ENCODE data around the gene KRT71. TPM values are rescaled to one million over a fixed set of nuclear protein-coding genes. Genes with fewer than 3 reads are reported as not detected.

Gene KRT71
- total RNA-seq, 1 experiment from 2014 or later = not detected

DNA sequence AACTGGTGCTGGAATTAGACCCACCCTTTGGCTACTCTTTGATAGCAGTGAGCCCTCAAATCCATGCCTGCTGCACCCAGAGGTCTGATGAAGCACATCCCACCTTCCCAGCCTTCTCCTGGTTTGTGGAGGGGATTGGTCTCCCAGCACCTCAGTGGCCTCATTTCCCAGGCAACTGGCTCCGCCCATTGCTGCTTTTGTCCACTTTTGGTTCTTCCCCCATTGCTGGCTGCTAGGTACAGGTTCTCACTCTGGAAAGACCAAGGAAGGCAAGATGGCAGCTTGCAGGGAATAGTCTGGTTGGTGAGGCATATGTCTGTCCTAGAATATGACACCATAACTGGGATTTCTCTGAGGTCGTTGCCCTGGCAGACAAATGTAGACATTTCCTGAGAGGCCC is 22.6 kb downstream of the KRT71 start:
- no peak for DNase-seq (ENCODE audit: low read depth, low spot score)
- CTCF ChIA-PET = no interaction called here

DNA sequence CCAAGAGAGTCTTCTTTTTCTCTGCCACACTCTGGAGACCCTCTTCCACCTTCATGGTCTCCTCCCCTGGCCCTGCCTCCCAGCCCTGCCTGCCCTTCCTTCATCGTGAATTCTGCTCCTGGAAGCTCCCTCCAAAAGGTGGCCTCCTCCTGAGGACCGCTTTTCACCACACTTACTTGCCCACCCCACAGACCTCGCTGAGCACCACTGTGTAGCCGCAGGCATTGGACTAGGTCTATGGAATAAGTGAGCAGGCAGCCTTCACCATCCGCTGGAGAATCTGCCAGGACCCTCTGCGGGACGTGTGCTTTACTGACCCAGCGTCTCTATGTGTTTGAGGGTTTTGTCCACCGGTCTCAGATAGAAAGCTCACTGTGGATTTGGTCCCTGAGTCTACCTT is 23.1 kb downstream of the KRT71 start:
- Histone ChIP-seq H3K9me3 (ENCODE audit: control insufficient read depth, insufficient read depth, low read depth, low read length) (no peaks in the 10 kb centered on the region), H3K36me3 (ENCODE audit: control insufficient read depth, insufficient read depth, low read length) (no peaks in the 10 kb centered on the region), H3K4me1 (ENCODE audit: control insufficient read depth, insufficient read depth, low read length) (no peaks in the 10 kb centered on the region), H3K27ac (ENCODE audit: low read length) (no peak overlapping the region), H3K27me3 (ENCODE audit: control insufficient read depth, insufficient read depth, low read length) (no peaks in the 10 kb centered on the region), H3K4me3 (ENCODE audit: low read depth in 2 of 2, low read length in 2 of 2) (no peak overlapping the region)
- ATAC-seq (no peak), DNase-seq (ENCODE audit: low read depth, low spot score) (no peak)
- POLR2A ChIA-PET = no interaction called here
- BruUV-seq (replicated peaks) = no TSS peak
- in situ Hi-C loops (cut with HindIII; ENCODE audit: low pct_unique_long_range_greater_than_20kb, low sequenced_read_pairs) (no loop called here), intact Hi-C loops (cut with micrococcal nuclease; ENCODE audit: unreplicated experiment) (no loop called here)
- CTCF ChIA-PET = no interaction called here
- TF ChIP-seq POLR2AphosphoS5 (IDR thresholded peaks at IDR 0.05; ENCODE audit: low read depth, low read length) = no peak
- TF ChIP-seq TCF7L2 (IDR thresholded peaks at IDR 0.05; ENCODE audit: low read depth, low read length) = no peak
- no peak for TF ChIP-seq SIN3A (IDR thresholded peaks at IDR 0.05; ENCODE audit: borderline replicate concordance, insufficient read depth, low read depth, low read length)
- TF ChIP-seq, protein P1, sequence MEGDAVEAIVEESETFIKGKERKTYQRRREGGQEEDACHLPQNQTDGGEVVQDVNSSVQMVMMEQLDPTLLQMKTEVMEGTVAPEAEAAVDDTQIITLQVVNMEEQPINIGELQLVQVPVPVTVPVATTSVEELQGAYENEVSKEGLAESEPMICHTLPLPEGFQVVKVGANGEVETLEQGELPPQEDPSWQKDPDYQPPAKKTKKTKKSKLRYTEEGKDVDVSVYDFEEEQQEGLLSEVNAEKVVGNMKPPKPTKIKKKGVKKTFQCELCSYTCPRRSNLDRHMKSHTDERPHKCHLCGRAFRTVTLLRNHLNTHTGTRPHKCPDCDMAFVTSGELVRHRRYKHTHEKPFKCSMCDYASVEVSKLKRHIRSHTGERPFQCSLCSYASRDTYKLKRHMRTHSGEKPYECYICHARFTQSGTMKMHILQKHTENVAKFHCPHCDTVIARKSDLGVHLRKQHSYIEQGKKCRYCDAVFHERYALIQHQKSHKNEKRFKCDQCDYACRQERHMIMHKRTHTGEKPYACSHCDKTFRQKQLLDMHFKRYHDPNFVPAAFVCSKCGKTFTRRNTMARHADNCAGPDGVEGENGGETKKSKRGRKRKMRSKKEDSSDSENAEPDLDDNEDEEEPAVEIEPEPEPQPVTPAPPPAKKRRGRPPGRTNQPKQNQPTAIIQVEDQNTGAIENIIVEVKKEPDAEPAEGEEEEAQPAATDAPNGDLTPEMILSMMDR (IDR thresholded peaks at IDR 0.05) = no peak
- TF ChIP-seq, protein P2, sequence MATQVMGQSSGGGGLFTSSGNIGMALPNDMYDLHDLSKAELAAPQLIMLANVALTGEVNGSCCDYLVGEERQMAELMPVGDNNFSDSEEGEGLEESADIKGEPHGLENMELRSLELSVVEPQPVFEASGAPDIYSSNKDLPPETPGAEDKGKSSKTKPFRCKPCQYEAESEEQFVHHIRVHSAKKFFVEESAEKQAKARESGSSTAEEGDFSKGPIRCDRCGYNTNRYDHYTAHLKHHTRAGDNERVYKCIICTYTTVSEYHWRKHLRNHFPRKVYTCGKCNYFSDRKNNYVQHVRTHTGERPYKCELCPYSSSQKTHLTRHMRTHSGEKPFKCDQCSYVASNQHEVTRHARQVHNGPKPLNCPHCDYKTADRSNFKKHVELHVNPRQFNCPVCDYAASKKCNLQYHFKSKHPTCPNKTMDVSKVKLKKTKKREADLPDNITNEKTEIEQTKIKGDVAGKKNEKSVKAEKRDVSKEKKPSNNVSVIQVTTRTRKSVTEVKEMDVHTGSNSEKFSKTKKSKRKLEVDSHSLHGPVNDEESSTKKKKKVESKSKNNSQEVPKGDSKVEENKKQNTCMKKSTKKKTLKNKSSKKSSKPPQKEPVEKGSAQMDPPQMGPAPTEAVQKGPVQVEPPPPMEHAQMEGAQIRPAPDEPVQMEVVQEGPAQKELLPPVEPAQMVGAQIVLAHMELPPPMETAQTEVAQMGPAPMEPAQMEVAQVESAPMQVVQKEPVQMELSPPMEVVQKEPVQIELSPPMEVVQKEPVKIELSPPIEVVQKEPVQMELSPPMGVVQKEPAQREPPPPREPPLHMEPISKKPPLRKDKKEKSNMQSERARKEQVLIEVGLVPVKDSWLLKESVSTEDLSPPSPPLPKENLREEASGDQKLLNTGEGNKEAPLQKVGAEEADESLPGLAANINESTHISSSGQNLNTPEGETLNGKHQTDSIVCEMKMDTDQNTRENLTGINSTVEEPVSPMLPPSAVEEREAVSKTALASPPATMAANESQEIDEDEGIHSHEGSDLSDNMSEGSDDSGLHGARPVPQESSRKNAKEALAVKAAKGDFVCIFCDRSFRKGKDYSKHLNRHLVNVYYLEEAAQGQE (IDR thresholded peaks at IDR 0.05; ENCODE audit: insufficient read depth in 1 of 2, low read depth in 2 of 2, low read length in 1 of 2) = no peak

More for the DNA sequence above, 22.6 kb downstream of the KRT71 start:
- BruUV-seq (replicated peaks) = no TSS peak
- TF ChIP-seq, protein P1 (IDR thresholded peaks at IDR 0.05) = no peak
- TF ChIP-seq TCF7L2 (IDR thresholded peaks at IDR 0.05; ENCODE audit: low read depth, low read length) = no peak
- TF ChIP-seq POLR2AphosphoS5 (IDR thresholded peaks at IDR 0.05; ENCODE audit: low read depth, low read length) = no peak
- no peak for TF ChIP-seq SIN3A (IDR thresholded peaks at IDR 0.05; ENCODE audit: borderline replicate concordance, insufficient read depth, low read depth, low read length)
- TF ChIP-seq, protein P2 (IDR thresholded peaks at IDR 0.05; ENCODE audit: insufficient read depth in 1 of 2, low read depth in 2 of 2, low read length in 1 of 2) = no peak
- Histone ChIP-seq H3K9me3 (ENCODE audit: control insufficient read depth, insufficient read depth, low read depth, low read length) (no peaks in the 10 kb centered on the region), H3K4me3 (ENCODE audit: low read depth in 2 of 2, low read length in 2 of 2) (no peak overlapping the region), H3K36me3 (ENCODE audit: control insufficient read depth, insufficient read depth, low read length) (no peaks in the 10 kb centered on the region), H3K27ac (ENCODE audit: low read length) (no peak overlapping the region), H3K27me3 (ENCODE audit: control insufficient read depth, insufficient read depth, low read length) (no peaks in the 10 kb centered on the region), H3K4me1 (ENCODE audit: control insufficient read depth, insufficient read depth, low read length) (no peaks in the 10 kb centered on the region)
- POLR2A ChIA-PET = no interaction called here
- intact Hi-C loops (cut with micrococcal nuclease; ENCODE audit: unreplicated experiment) = no loop called here
- ATAC-seq = no peak
- in situ Hi-C loops (cut with HindIII; ENCODE audit: low pct_unique_long_range_greater_than_20kb, low sequenced_read_pairs) = no loop called here

All from Panc1 (cell line).